ENCODE data around the gene CRYBB3. TPM values are rescaled to one million over a fixed set of nuclear protein-coding genes. Genes with fewer than 3 reads are reported as not detected.
"Not testable (repeated sequence)": the region's sequence is repeated elsewhere in the genome, so short reads cannot be mapped to it uniquely, and the experiment has no call there.

The CRYBB3 gene
- total and polyA plus RNA-seq, 7 experiments from 2014 or later: not detected

DNA sequence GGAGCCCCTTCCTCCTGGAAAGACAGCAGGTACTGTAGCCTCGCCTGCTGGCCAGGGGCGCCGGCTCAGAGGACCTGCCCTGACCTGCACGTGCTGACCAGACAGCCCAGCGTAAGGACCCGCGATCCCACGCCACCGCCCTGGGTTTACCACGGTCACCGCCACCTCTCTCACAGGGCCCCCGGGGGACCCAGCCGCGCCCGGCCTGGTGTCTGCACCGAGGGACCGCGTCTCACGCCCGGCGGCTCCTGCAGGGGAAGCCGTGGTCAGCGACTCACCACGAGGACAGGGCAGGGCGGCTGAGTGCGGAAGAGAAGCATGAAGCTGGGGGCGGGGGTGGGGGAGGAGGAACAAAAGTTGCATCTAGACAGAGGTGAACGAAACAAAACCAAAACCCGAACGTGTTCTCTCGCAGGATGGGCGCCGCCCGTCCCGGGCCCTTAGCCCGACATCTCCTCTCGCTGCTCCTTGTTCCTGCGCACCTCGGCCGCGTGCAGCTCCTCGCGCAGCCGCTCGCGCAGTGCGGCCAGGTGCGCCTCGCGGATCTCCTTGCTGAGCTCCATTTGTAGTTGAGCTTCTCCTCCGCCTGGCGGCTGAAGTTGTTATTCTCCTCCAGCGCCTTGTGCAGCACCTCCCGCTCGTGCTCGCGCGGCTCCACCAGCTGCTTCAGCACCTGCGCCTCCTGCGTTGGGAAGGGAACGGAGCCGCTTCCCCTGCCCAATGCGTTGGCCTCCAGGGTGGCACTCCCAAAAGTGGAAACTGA lies 20.6 kb upstream of the CRYBB3 start:
- H3K4me1 ChIP-seq (ENCODE audit: control insufficient read depth in 2 of 2, insufficient read depth in 2 of 2, low read length in 2 of 2); intact Hi-C loops (cut with micrococcal nuclease); H3K27me3 Mint-ChIP-seq; H3K4me1 Mint-ChIP-seq; H3K27me3 ChIP-seq (ENCODE audit: control insufficient read depth in 2 of 2, insufficient read depth in 2 of 2, low read length in 2 of 2); H3K27ac ChIP-seq (ENCODE audit: low read depth, low read length); H3K4me3 Mint-ChIP-seq; H3K9me3 ChIP-seq (ENCODE audit: control insufficient read depth in 2 of 3, low read length in 3 of 3); CTCF ChIA-PET; POLR2A ChIA-PET; H3K9me3 Mint-ChIP-seq; H3K4me3 ChIP-seq (ENCODE audit: low read length); H3K27ac Mint-ChIP-seq; DNase-seq: not testable (repeated sequence)
- ATAC-seq: peak; percentile 75
- H3K36me3 ChIP-seq (ENCODE audit: control insufficient read depth in 2 of 3, insufficient read depth in 3 of 3, low read length in 3 of 3): peaks cover 0 to 23% (median 0%) of the 10 kb centered on the region in 3 experiments
- peaks cover 7 to 51% (median 28%) of the 10 kb centered on the region in 5 donors for H3K36me3 Mint-ChIP-seq

DNA sequence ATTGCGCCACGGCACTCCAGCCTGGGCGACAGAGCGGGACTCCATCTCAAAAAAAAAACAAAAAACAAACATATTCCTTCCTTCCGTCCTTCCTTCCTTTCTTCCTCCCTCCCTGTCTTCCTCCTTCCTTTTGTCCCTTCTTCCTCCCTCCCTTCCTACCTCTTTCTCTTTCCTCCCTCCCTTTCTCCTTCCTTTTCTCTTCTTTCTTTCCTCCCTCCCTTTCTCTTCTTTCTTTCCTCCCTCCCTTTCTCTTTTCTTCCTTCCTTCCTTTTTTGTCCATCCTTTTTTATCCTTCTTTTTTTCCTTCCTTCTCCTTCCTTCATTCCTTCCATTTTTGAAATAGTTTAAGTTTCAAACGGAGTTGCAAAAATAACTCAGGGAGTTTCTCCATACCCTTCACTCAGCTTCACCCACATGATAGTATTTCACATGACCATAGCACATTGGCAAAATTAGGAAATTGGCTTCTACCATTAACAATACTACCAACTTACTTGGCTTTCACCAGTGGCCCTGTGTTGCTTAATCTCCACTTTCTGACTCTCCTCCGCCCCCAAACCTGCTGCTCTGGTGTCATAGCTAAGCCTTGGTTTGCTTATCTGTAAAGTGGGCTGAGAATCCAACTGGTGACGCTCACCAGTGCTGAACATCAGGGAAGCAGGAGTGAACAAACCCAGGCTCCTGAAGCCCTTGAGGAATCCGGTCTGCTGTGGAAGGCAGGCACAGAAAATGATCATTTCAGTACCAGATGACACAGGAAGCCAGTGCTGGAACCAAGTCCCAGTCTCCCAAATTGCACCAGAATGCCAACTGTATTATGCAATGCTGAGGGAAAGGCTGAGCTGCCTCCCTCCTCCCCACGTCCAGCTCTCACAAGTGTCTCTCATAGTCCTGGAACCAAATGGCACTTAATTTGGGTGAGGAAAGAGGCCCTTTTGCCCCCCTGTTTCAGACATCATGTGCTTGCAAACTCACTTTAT lies 17.2 kb upstream of the CRYBB3 start:
- ChIA-PET CTCF (no interaction called here), POLR2A (no interaction called here)
- intact Hi-C loops (cut with micrococcal nuclease): no loop called here
- Histone ChIP-seq H3K27me3 (ENCODE audit: control insufficient read depth in 2 of 2, insufficient read depth in 2 of 2, low read length in 2 of 2) (no peaks in the 10 kb centered on the region), H3K4me3 (ENCODE audit: low read length) (no peak overlapping the region), H3K4me1 (ENCODE audit: control insufficient read depth in 2 of 2, insufficient read depth in 2 of 2, low read length in 2 of 2) (no peaks in the 10 kb centered on the region), H3K36me3 (ENCODE audit: control insufficient read depth in 2 of 3, insufficient read depth in 3 of 3, low read length in 3 of 3) (peaks cover 0 to 7% (median 0%) of the 10 kb centered on the region in 3 experiments), H3K27ac (ENCODE audit: low read depth, low read length) (no peak overlapping the region), H3K9me3 (ENCODE audit: control insufficient read depth in 2 of 3, low read length in 3 of 3) (peaks cover 0 to 6% (median 0%) of the 10 kb centered on the region in 3 experiments)
- peaks cover 4 to 48% (median 20%) of the 10 kb centered on the region in 5 donors for H3K36me3 Mint-ChIP-seq
- no peak for ATAC-seq
- no peak for DNase-seq
- H3K4me1 Mint-ChIP-seq: no peaks in the 10 kb centered on the region
- H3K27ac Mint-ChIP-seq: no peak overlapping the region
- H3K9me3 Mint-ChIP-seq: peaks cover 0 to 8% (median 3%) of the 10 kb centered on the region in 11 donors
- no peaks in the 10 kb centered on the region for H3K27me3 Mint-ChIP-seq
- H3K4me3 Mint-ChIP-seq: no peak overlapping the region

DNA sequence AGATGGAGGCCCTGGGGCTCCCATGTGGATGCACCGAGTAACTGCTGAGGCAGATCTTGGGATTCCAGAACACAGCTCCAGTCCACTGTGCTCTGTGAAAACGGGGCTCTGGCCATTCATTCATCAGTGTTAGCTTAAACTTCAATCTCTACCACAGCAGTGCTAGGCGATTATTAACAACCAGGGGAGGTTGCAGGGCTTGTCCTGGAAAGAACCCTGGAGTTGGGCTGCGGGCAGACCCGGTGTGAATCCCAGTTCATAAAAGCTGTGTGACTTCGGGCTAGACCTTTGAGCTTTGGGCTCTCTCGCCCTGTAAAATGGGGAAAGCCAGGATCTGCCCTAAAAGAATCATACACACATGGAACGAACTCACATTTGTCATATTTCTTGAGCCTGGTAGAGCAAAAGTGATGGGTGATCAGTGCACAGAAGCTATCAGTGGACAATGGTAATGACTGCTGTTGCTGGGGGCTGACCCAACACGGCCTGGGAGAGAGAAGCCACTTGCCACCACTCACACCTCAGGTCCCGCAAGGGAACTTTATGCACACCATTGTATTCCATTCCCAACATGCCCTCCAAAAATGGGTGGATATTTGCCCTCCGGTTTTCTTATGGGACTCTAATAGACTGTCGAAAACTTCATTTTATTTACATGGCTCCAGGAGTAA lies 15.6 kb upstream of the CRYBB3 start:
- Histone ChIP-seq H3K9me3 (ENCODE audit: control insufficient read depth in 2 of 3, low read length in 3 of 3) (peaks cover 0 to 6% (median 0%) of the 10 kb centered on the region in 3 experiments), H3K36me3 (ENCODE audit: control insufficient read depth in 2 of 3, insufficient read depth in 3 of 3, low read length in 3 of 3) (peaks cover 0 to 7% (median 0%) of the 10 kb centered on the region in 3 experiments), H3K4me3 (ENCODE audit: low read length) (no peak overlapping the region), H3K27me3 (ENCODE audit: control insufficient read depth in 2 of 2, insufficient read depth in 2 of 2, low read length in 2 of 2) (no peaks in the 10 kb centered on the region), H3K4me1 (ENCODE audit: control insufficient read depth in 2 of 2, insufficient read depth in 2 of 2, low read length in 2 of 2) (no peaks in the 10 kb centered on the region), H3K27ac (ENCODE audit: low read depth, low read length) (no peak overlapping the region)
- ATAC-seq (no peak), DNase-seq (no peak)
- intact Hi-C loops (cut with micrococcal nuclease): no loop called here
- ChIA-PET POLR2A (no interaction called here), CTCF (no interaction called here)
- no peaks in the 10 kb centered on the region for H3K27me3 Mint-ChIP-seq
- no peak overlapping the region for H3K27ac Mint-ChIP-seq
- no peaks in the 10 kb centered on the region for H3K4me1 Mint-ChIP-seq
- H3K4me3 Mint-ChIP-seq: no peak overlapping the region
- peaks cover 0 to 8% (median 3%) of the 10 kb centered on the region in 11 donors for H3K9me3 Mint-ChIP-seq
- peaks cover 4 to 51% (median 22%) of the 10 kb centered on the region in 5 donors for H3K36me3 Mint-ChIP-seq

DNA sequence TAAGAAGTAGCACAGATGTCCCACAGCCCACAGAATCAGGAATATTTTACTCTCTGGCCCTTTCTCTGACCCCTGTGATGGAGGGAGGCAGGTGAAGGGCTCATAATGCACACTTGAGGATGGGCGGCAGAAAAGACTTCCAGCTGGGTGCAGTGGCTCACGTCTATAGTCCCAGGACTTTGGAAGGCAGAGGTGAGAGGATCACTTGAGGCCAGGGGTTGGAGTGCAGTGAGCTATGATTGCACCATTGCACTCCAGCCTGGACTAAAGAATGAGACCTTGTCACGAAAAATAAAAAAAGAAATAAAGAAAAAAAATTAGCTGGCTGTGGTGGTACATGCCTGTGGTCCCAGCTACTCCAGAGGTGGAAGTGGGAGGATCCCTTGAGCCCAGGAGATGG lies 13.5 kb upstream of the CRYBB3 start:
- H3K4me1 Mint-ChIP-seq: no peaks in the 10 kb centered on the region
- ChIA-PET POLR2A (no interaction called here), CTCF (interaction anchor here (0.6 to 1.7 kb wide), 3 partner anchors 9 to 404 kb away, joined by 3 to 6 read pairs (median 5); no protein-coding TSS in a partner anchor)
- H3K27me3 Mint-ChIP-seq: no peaks in the 10 kb centered on the region
- peaks cover 4 to 50% (median 15%) of the 10 kb centered on the region in 5 donors for H3K36me3 Mint-ChIP-seq
- ATAC-seq: no peak
- H3K27me3 ChIP-seq (ENCODE audit: control insufficient read depth in 2 of 2, insufficient read depth in 2 of 2, low read length in 2 of 2): no peaks in the 10 kb centered on the region
- no peaks in the 10 kb centered on the region for H3K4me1 ChIP-seq (ENCODE audit: control insufficient read depth in 2 of 2, insufficient read depth in 2 of 2, low read length in 2 of 2)
- intact Hi-C loops (cut with micrococcal nuclease): no loop called here
- H3K9me3 ChIP-seq (ENCODE audit: control insufficient read depth in 2 of 3, low read length in 3 of 3): no peaks in the 10 kb centered on the region
- no peak overlapping the region for H3K4me3 Mint-ChIP-seq
- H3K27ac Mint-ChIP-seq: no peak overlapping the region
- no peaks in the 10 kb centered on the region for H3K9me3 Mint-ChIP-seq
- peaks cover 0 to 14% (median 0%) of the 10 kb centered on the region in 3 experiments for H3K36me3 ChIP-seq (ENCODE audit: control insufficient read depth in 2 of 3, insufficient read depth in 3 of 3, low read length in 3 of 3)
- no peak for DNase-seq
- H3K27ac ChIP-seq (ENCODE audit: low read depth, low read length): no peak overlapping the region
- H3K4me3 ChIP-seq (ENCODE audit: low read length): no peak overlapping the region

DNA sequence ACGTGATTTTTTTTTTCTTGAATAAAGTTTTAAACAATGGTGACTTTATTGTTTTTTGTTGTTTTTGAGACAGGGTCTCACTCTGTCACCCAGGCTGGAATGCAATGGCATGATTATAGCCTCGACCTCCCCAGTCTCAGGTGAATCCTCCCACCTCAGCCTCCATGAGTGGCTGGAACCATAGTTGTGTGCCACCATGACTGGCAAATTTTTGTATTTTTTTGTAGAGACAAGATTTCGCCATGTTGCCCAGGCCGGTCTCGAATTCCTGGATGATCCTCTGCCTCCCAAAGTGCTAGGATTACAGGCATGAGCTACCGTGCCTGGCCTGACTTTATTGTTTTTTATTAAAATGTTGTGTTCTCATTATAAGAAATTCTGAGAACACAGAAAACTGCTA lies 12.2 kb upstream of the CRYBB3 start:
- CTCF ChIA-PET: interaction anchor here (1.7 kb wide), 1 partner anchor 7 kb away, joined by 5 read pairs; no protein-coding TSS in a partner anchor
- Mint-ChIP-seq H3K9me3 (no peaks in the 10 kb centered on the region), H3K27me3 (no peaks in the 10 kb centered on the region), H3K4me3 (no peak overlapping the region), H3K36me3 (peaks cover under 1 to 44% (median 9%) of the 10 kb centered on the region in 5 donors), H3K27ac (no peak overlapping the region), H3K4me1 (no peaks in the 10 kb centered on the region)
- Histone ChIP-seq H3K27ac (ENCODE audit: low read depth, low read length) (no peak overlapping the region), H3K4me3 (ENCODE audit: low read length) (no peak overlapping the region), H3K27me3 (ENCODE audit: control insufficient read depth in 2 of 2, insufficient read depth in 2 of 2, low read length in 2 of 2) (no peaks in the 10 kb centered on the region), H3K4me1 (ENCODE audit: control insufficient read depth in 2 of 2, insufficient read depth in 2 of 2, low read length in 2 of 2) (no peaks in the 10 kb centered on the region), H3K9me3 (ENCODE audit: control insufficient read depth in 2 of 3, low read length in 3 of 3) (no peaks in the 10 kb centered on the region), H3K36me3 (ENCODE audit: control insufficient read depth in 2 of 3, insufficient read depth in 3 of 3, low read length in 3 of 3) (peaks cover 0 to 14% (median 0%) of the 10 kb centered on the region in 3 experiments)
- DNase-seq (no peak), ATAC-seq (no peak)
- intact Hi-C loops (cut with micrococcal nuclease): no loop called here
- POLR2A ChIA-PET: no interaction called here

DNA sequence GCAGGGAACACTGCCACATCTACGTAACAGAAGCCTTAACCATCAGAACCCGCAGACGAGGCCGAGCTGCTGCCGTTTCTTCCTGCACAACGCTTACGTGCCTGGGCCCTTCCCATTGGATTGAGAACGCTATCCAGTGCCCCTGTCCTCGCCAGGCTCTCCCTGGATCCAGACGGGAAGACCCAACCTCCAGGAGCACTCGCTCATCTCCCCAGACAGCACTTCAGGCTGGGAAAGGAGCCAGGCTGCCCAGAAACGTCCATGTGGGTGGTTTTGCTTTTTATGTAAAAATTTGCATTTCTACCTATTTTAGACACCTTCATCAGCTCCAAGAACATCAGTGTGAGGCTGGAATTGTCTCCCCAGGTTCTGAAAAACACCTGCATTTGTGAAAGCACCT lies 7.3 kb upstream of the CRYBB3 start:
- no peaks in the 10 kb centered on the region for H3K4me1 ChIP-seq (ENCODE audit: control insufficient read depth in 2 of 2, insufficient read depth in 2 of 2, low read length in 2 of 2)
- H3K27ac ChIP-seq (ENCODE audit: low read depth, low read length): no peak overlapping the region
- H3K4me3 Mint-ChIP-seq: no peak overlapping the region
- H3K36me3 ChIP-seq (ENCODE audit: control insufficient read depth in 2 of 3, insufficient read depth in 3 of 3, low read length in 3 of 3): peaks cover 0 to 7% (median 0%) of the 10 kb centered on the region in 3 experiments
- ATAC-seq: no peak
- H3K9me3 ChIP-seq (ENCODE audit: control insufficient read depth in 2 of 3, low read length in 3 of 3): no peaks in the 10 kb centered on the region
- DNase-seq: no peak
- H3K27me3 ChIP-seq (ENCODE audit: control insufficient read depth in 2 of 2, insufficient read depth in 2 of 2, low read length in 2 of 2): no peaks in the 10 kb centered on the region
- no peak overlapping the region for H3K4me3 ChIP-seq (ENCODE audit: low read length)
- intact Hi-C loops (cut with micrococcal nuclease): no loop called here
- no peak overlapping the region for H3K27ac Mint-ChIP-seq
- no peaks in the 10 kb centered on the region for H3K9me3 Mint-ChIP-seq
- H3K36me3 Mint-ChIP-seq: peaks cover 9 to 48% (median 19%) of the 10 kb centered on the region in 5 donors
- ChIA-PET POLR2A (no interaction called here), CTCF (no interaction called here)
- H3K4me1 Mint-ChIP-seq: no peaks in the 10 kb centered on the region
- no peaks in the 10 kb centered on the region for H3K27me3 Mint-ChIP-seq
